HG03045 (cell line): ENCODE results near the gene CHRDL2.
"Not testable (repeated sequence)": the region's sequence is repeated elsewhere in the genome, so short reads cannot be mapped to it uniquely, and the experiment has no call there.

Experiments
- ATAC-seq: cut with Tn5 transposase; IDR thresholded peaks from one replicate; pipeline ENCODE4 v1.9.1; 2021; ENCODE audit warnings: mild to moderate bottlenecking, moderate library complexity; ENCODE audit not compliant: unreplicated experiment

The CHRDL2 gene

DNA sequence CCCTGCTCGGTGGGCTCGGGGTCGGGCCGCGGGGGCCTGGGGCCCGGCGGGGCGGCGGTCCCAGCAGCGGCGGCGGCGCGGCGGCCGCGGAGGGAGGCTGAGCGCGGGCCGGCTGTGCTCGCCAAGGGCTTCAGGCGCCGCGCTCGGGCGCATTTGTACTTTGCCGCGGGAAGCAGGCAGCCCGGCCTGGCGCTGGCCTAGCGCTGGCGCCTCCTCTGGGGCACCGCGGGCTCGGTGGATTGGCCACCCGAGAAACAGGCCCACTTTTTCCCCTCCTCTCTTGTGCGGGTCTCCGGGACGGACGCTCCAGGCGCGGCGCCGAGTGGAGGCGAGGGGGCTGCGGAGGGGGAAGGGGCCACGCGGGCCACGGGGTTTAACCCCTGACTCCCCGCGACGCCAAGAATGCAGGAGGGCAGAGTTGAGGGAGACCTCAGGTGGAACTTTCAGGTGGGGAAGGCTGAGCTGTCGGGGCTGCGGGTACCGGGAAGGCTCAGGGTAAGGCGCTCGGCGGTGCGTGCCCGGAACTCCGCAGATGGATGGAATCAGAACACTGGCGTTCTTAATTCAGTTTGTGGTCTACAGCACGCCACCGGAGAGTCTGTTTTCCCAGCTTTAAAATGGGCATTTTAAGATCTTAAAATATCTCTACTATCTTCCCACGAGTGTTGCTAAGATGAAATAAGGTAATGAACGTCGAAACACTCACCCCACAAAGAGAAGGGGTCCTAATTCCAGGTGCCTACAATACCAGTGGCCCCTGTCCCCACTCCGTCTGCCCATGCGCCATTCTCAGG, at the start of gene CHRDL2:
Gene CHRDL2, minus strand, starts transcription at position 126 of the 794 bp plus-strand sequence. CDS start 538 bp downstream, outside the sequence.
- no peak for ATAC-seq

DNA sequence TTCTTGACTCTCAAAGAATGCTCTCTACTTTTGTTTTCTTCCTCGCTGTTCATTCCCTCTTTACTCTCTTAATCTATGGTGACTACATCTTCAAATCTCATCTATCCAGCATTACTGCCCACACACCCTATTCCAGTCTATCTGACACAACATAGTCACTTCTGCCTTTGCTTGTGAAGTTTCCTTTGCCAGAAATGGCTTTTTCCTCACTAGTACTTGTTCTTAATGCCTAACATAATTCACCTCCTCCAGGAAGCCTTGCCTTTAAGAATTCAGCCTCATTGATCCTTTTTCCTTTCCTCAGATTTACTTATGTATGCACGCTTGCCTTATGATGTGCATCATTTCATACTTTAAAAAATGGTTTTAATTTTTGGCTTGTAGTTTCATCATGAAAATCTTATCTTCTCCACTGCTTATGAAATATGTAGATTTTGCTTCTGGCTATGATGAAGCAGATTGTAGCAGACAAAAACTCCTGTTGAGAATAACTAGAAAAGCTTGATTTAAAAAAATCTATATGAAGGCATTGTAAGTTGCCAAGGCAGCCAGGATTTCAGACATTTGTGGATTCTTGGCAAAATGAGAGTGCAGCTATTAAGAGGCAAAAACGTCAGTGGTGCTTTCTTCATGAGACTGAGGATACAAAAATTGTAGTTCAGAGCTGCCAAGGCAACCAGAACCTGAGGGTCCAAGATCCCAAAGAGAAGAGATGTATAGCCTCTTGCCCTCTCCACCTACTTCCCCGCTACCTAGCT, 49.2 kb upstream of the CHRDL2 start:
- ATAC-seq: no peak

- no peak for ATAC-seq
These were observed 47.4 kb upstream of the CHRDL2 start for GRCh38 chr11:74778581-74778980.

DNA sequence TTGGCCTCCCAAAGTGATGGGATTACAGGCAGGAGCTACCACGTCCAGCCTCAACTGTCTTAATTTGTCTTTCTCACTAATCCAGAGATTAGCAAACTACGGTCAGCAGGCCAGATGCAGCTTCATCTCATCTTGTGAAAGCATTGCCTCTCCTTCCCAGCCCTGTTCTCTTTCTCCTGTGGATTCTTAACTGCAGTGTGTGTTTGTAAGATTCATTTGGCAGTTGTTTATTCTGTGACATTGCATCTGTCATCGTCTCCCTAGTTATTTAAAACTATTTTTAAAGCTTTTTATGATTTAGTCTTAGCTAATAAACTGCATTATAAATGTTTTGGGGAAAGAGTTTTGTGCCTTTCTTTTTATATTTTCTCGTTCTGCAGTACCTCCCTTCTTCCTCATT, 46.7 kb upstream of the CHRDL2 start:
- no peak for ATAC-seq

DNA sequence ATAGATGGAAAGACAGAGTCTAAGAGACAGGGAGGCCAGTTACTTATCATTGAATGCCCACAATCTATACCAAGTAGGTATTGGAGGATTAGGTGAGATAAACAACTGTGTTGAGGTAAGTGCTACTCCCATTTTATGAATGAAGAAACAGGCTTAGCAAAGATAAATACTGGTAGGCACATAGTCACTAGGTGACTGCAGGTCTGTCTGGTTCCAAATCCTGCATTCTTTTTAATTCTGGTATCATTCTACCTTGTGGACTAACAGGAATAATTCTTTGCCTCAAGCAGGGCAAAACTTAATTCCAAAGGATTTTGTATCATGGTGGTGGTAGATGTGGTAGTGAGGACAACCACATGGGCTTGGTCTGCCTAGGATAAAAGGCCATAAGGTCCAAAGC, 45.8 kb upstream of the CHRDL2 start:
- ATAC-seq: no peak

- no peak for ATAC-seq
These were observed 45.3 kb upstream of the CHRDL2 start for GRCh38 chr11:74776546-74776945.

DNA sequence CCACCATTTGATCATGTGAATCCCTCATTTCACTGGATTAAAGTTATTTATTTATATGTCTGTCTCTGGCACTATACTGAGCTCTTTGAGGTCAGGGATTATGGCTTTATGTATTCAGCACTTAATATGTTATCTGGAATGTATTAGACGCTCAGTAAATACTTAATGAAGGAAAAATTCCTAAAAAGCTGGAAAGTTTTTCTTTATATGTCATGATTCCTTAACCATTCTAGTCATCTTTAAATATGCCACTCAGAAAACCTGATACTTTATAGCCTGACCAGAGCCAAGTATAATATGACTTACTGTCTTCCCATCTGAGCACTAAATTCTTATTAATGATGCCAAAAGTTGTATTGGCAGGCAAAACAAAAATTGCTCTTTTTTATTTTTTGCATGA, 44.5 kb upstream of the CHRDL2 start:
- ATAC-seq: no peak

DNA sequence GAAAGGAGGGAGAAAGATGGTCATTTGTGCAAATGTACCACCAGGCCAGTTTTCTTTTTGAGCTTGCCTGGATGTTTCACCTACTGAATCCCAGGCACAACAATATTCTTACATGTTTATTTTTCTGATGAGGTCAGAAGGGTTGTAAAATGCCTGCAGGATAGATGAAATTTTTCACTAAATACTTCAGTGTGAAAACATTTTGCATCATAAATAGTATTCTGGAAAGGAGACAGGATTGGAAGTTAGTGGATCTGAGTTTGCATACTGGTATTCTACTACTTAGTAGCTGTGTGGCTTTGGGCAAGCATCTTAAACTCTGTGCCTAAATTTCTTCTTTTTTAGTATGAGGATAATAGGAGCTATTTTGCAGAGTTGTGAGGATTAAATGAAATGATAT, 42.2 kb upstream of the CHRDL2 start:
- no peak for ATAC-seq

- no peak for ATAC-seq
These were observed 39.9 kb upstream of the CHRDL2 start for GRCh38 chr11:74771139-74771538.

GRCh38 chr11:74770456-74770855, 39.2 kb upstream of the CHRDL2 start:
- no peak for ATAC-seq

GRCh38 chr11:74769055-74769707, 38.0 kb upstream of the CHRDL2 start:
- ATAC-seq: no peak

- not testable (repeated sequence) for ATAC-seq
These were observed 37.0 kb upstream of the CHRDL2 start for GRCh38 chr11:74768172-74768651.

DNA sequence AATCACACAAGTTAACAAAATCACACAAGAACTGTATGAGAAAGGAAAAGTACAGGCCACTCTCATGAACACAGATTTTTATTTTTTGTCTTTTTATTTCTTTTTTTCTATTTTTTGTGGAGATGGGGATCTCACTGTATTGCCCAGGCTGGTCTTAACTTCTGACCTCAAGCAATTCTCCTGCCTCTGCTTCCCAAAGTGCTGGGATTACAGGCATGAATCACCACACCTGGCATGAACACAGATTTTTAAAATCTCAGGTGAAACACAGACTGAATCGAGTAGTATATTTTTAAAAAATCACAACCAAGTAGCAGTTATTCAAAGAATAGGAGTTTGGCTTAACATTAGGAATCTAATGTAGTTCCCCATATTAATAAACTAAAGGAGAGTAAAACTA, 35.7 kb upstream of the CHRDL2 start:
- ATAC-seq: no peak

DNA sequence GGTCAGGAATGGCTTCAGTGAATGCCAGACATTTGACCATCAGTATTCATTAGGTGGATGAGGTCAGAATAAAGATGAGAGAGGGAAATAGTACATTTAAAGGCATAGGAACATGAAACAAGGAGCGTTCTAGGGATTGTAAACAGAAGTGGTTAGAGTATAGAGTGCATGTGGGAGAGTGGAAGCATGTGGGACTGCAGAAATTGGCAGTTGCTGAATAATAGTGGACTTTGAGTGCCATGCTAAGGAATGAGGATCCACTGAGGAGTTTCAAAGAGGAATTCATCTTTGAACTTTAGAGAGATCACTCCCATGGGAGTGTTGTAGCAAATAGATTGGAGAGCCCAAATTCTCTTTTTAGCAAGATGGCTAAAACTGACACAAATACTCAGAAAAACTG, 25.3 kb upstream of the CHRDL2 start:
- no peak for ATAC-seq

GRCh38 chr11:74755395-74755995, 24.3 kb upstream of the CHRDL2 start:
- ATAC-seq: no peak

- ATAC-seq: no peak
These were observed 23.5 kb upstream of the CHRDL2 start for GRCh38 chr11:74754507-74755252.

DNA sequence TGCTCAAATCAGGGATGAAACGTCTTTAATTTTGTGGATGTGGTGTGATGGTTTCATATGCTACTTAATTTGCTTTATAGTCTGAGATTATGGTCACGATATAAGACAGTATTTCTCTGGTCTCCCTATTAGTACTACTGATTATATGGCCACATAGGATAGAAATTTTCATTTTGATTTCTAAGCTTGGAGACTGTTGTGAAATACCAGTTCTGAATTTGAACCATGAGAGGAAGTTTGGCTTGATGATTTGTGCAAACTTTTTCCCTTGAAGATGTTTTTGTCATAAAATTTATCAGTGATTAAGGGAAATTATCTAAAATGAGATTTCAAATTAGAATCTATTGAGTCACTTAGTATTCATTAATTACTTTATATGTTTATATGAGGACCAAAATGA, 20.1 kb upstream of the CHRDL2 start:
- ATAC-seq: no peak

DNA sequence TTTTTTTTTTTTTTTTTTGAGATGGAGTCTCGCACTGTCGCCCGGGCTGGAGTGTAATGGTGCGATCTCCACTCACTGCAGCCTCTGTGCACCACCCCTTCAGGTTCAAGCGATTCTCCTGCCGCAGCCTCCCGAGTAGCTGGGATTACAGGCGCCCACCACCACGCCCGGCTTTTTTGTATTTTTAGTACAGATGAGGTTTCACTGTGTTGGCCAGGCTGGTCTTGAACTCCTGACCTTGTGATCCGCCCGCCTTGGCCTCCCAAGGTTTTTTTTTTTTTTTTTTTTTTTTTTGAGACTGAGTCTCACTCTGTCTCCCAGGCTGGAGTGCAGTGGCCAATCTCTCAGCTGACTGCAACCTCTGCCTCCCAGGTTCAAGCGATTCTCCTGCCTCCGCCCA, 19.4 kb upstream of the CHRDL2 start:
- not testable (repeated sequence) for ATAC-seq

GRCh38 chr11:74749965-74750296, 18.7 kb upstream of the CHRDL2 start:
- no peak for ATAC-seq

DNA sequence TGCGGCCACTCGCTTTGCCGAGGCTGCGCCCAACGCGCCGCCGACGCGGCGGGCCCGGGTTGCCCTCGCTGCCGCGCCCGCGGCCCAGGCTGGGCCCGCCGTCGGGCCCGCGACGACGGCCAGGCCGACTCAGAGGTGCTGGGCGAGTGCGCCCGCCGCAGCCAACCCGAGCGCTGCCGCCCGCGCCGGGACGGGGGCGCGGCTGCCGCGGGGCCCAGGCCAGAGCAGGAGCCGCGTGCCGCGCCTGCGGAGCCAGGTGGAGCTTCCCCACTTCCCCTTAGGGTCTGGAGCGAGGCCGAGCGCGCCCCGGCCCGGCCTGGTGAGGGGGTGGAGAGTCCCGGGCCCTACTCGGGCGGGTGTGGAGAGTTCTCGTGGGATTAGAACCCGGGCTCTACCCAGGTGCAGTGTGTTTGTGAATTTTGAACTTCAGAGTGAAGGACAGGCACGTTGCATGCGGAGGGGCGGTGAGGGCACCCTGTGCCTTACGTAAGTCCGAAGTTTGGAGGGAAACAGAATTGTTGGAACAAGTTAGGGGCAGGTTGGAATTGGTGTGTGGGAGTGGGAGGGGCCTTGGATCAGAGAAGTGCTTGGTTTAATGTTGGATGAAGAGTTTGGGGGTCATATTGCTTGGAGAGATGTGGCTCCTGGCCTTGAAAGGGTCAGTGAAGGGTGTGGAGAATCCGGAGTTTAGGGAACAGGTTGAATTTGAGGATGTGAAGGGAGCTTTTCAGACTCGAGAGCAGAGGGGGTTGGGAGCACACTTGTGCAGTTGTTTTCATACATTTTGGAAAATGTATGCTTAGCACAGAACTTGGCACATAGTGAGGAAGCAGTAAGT, 18.1 kb upstream of the CHRDL2 start:
- peak; percentile 59 for ATAC-seq
